GM19467 (cell line): ENCODE measurements around the gene ST3GAL3.
"Not testable (repeated sequence)": the region's sequence is repeated elsewhere in the genome, so short reads cannot be mapped to it uniquely, and the experiment has no call there.

Experiments
- ATAC-seq: cut with Tn5 transposase; IDR thresholded peaks from one replicate; pipeline ENCODE4 v1.9.1; 2021; ENCODE audit warnings: mild to moderate bottlenecking, moderate library complexity; ENCODE audit not compliant: unreplicated experiment

Gene ST3GAL3

GRCh38 chr1:43753422-43753821 lies 46.1 kb downstream of the ST3GAL3 start:
- no peak for ATAC-seq

GRCh38 chr1:43754892-43755291 lies 47.6 kb downstream of the ST3GAL3 start:
- no peak for ATAC-seq

DNA sequence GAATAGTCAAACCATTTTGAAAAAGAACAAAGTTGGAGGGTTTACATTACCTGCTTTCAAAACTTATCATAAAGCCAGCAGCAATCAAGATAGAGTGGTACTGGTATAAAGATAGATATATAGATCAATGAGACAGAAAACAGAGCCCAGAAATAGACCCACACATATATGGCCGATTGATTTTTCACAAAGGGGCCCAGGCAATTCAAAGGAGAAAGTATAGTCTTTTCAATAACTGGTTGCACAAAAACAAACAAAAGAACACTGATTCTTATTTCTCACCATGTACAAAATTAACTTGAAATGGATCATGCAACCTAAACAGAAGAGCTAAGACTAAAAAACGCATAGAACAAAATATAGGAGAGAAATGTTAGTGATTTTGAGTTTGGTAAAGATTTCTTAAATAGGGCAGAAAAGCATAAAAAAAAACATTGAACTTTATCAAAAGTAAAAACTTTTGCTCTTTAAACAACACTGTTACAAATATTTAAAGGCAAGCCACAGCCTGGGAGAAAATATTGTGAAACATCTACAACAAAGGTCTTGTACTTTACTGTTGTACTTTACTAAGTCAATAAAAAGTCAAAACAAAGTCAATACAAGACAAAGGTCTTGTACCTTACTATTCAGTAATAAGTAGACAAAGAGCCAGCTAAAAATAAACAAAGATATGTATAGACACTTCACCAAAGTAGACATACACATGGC lies 50.2 kb downstream of the ST3GAL3 start:
- no peak for ATAC-seq

DNA sequence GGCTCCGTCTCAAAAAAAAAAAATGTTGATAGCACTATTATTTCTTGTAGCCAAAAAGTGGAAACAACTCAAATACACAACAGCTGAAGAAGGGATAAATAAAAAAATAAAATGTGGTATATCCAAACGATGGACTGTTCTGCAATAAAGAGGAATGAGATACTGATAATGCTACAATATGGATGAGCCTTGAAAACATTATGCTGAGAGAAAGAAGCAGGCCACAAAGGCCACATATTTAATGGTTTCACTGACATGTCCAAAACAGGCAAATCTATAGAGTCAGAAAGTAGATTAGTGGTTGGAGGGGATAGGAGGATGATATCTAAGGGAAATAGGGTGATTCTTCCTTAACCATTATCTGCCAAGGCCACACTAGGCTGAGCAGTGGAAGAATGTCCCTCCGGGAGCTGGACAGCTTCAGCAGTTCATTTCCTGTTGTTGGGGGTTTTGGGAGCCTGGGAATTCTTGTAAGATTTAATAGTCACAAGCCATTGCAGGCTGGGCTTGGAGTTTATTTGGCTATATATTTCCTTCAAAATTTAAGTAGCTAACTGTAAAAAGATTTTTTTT lies 53.5 kb downstream of the ST3GAL3 start:
- no peak for ATAC-seq

GRCh38 chr1:43763497-43763973 lies 56.2 kb downstream of the ST3GAL3 start:
- no peak for ATAC-seq

GRCh38 chr1:43764581-43764980 lies 57.2 kb downstream of the ST3GAL3 start:
- ATAC-seq, result no peak

DNA sequence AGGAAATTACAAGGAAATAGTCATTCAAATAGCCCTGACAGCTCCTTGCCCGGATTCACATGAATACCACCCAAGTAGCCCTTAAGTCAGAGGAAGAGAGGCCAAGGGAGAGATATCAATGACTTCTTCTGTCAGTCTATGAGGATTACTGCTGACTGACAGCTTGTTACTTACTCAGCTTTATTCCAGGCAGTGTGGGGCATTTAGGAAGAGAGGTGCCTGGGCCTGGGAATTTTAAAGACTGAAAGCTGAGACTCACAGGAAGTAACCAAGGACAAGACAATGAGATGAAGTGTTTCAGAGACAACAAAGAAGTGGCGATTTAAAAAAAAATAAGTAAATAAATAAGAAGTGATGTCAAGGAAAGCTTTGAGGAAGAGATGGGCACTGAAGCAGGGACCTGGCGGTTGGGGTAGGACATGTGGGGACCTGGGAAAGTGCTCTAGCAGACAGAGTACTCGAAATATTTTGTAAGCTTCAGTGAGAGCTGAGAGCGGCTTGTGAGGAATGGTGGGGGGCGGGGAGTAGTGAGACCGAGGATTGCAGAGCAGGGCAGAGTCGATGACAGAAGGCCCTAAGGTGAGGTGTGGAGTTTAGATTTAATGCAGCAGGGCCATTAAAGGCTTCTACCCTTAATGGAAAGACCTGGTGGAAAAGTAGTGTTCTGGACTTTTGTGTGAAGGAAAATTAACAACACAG lies 58.9 kb downstream of the ST3GAL3 start:
- ATAC-seq, result no peak

- no peak for ATAC-seq
These were observed 59.6 kb downstream of the ST3GAL3 start for GRCh38 chr1:43766818-43767525.

- no peak for ATAC-seq
These were observed 60.8 kb downstream of the ST3GAL3 start for GRCh38 chr1:43768168-43768567.

DNA sequence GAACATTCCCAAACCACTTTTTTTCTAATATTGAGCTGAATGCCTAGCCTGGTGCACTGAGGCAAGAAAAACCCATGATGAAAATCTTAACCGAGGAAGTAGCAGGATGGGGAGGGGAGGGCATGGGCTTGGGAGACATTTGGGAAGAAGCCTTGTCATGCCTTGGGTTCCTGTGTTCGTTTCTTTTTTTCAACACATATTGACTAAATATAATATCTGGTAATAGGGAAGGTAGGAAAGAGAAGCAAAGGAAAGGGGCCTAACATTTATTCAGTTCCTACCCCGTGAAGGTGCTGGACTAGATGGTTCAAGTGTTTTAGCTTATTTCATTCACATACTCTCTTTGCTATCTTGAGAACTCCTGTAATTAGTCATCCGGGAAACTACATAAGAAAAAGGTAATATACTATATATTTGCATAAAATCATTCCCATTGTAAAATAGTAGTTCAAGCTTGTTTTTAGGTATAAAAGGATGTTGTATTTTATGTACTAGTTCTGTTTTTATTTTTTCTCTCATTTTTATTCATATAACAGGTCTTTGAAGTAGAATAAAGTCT lies 62.1 kb downstream of the ST3GAL3 start:
- ATAC-seq, result no peak

- no peak for ATAC-seq
These were observed 62.8 kb downstream of the ST3GAL3 start for GRCh38 chr1:43770111-43770510.

GRCh38 chr1:43772978-43773377 lies 65.6 kb downstream of the ST3GAL3 start:
- no peak for ATAC-seq

GRCh38 chr1:43773821-43774220 lies 66.5 kb downstream of the ST3GAL3 start:
- no peak for ATAC-seq

GRCh38 chr1:43774359-43774758 lies 67.0 kb downstream of the ST3GAL3 start:
- ATAC-seq, result no peak

- ATAC-seq, result no peak
These were observed 68.9 kb downstream of the ST3GAL3 start for GRCh38 chr1:43776043-43776761.

GRCh38 chr1:43777916-43778315 lies 70.6 kb downstream of the ST3GAL3 start:
- ATAC-seq, result not testable (repeated sequence)

GRCh38 chr1:43779266-43779665 lies 71.9 kb downstream of the ST3GAL3 start:
- no peak for ATAC-seq

DNA sequence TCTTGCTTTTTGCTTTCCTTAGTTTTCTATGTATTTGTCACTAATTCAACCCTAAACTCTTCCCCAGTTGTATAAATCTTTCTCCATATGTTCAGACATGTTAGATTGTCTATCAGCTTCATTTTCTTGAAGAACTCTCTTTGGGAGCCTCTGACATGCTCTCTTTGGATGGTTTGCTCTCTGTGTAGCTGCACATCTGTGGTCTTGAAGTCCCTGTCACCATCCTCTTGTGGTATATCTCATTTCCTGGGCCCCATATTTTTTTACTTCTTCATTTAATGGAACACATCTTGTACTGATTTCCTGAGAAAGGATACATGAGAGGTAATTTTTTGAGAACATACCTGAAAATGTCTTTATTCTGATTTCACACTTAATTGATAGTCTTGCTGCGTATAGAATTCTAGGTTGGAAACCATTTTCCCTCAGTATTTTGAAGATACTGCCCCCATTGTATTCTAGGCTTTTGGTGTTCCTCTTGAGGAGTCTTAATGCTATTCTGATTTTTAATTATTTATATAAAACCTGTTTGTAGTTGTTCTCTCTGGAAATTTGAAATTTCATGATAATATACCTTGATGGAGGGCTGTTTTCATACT lies 72.6 kb downstream of the ST3GAL3 start:
- ATAC-seq, result no peak

GRCh38 chr1:43781574-43781973 lies 74.2 kb downstream of the ST3GAL3 start:
- no peak for ATAC-seq

DNA sequence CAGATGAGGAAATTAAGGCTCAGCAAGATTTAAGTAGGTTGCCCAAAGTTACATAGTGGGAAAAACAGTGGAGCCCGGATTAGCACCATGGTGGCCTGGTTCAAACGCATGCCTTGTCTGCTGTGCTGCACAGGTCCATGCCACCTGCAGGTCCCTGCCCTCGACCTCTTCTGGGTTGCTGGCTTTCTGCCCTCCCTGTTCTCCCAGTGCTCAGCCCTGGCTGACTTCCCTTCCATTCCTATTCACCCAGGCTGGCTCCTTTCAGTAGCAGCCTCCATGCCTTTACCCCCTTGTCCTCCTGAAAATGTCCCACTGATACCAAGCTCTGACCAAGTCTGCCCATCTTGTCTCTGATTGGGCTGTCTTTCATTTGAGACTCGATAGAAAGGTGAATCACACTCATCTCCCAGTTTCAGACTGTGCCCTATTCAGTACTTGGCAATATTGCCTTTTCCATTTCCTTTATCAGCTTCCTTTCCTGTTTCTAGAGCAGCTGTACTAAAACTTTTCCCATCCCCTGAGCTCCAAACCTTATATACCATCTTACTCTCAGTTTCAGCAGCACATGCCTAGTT lies 75.8 kb downstream of the ST3GAL3 start:
- ATAC-seq, result no peak
